Astrocyte of the spinal cord (primary cell): ENCODE measurements around the gene SGMS2.
A peak's percentile ranks its signal among the peaks of the same experiment; 100 is the strongest.

Experiments
- DNase-seq: peaks from one replicate; pipeline ENCODE4 v3.0.0; 2011; ENCODE audit warnings: low read depth, low spot score
- H3K4me3 ChIP-seq: 2 replicates; pipeline ENCODE4 v1.5.1; 2011; ENCODE audit warnings: low read depth, mild to moderate bottlenecking, low read length, moderate library complexity
- CTCF ChIP-seq: IDR thresholded peaks from 2 replicates; pipeline ENCODE4 v1.5.1; 2012; ENCODE audit warnings: low read depth, mild to moderate bottlenecking, low read length, inconsistent platforms
- in situ Hi-C: cut with HindIII; loops from 2 replicates; pipeline ENCODE4 v1.10.0; 2017; ENCODE audit warnings: low sequenced_read_pairs

Gene SGMS2

GRCh38 chr4:107893171-107894137, 68.7 kb downstream of the SGMS2 start:
- no peak for TF ChIP-seq CTCF
- in situ Hi-C loops = no loop called here
- no peak overlapping the region for H3K4me3 ChIP-seq
- DNase-seq = no peak

GRCh38 chr4:107894138-107894603, 69.4 kb downstream of the SGMS2 start:
- DNase-seq = no peak
- no peak for TF ChIP-seq CTCF
- no peak overlapping the region for H3K4me3 ChIP-seq
- in situ Hi-C loops = no loop called here

GRCh38 chr4:107896158-107896645, 71.5 kb downstream of the SGMS2 start:
- in situ Hi-C loops = no loop called here
- peak; percentile 97 for DNase-seq
- no peak overlapping the region for H3K4me3 ChIP-seq
- no peak for TF ChIP-seq CTCF

GRCh38 chr4:107896646-107897045, 71.9 kb downstream of the SGMS2 start:
- TF ChIP-seq CTCF = no peak
- in situ Hi-C loops = no loop called here
- no peak for DNase-seq
- H3K4me3 ChIP-seq = no peak overlapping the region

GRCh38 chr4:107897823-107898222, 73.1 kb downstream of the SGMS2 start:
- no peak overlapping the region for H3K4me3 ChIP-seq
- in situ Hi-C loops = no loop called here
- no peak for TF ChIP-seq CTCF
- no peak for DNase-seq

GRCh38 chr4:107900067-107900466, 75.3 kb downstream of the SGMS2 start:
- no peak overlapping the region for H3K4me3 ChIP-seq
- in situ Hi-C loops = no loop called here
- DNase-seq = no peak
- no peak for TF ChIP-seq CTCF
